ENCODE data around the gene TPSAB1.
"Not testable (repeated sequence)": the region's sequence is repeated elsewhere in the genome, so short reads cannot be mapped to it uniquely, and the experiment has no call there.

Gene TPSAB1

GRCh38 chr16:1240436-1240835 lies at the start of gene TPSAB1:
TPSAB1 (plus strand) TSS chr16:1240705; CDS start chr16:1240939, 234 bp downstream.
- not testable (repeated sequence) for DNase-seq

GRCh38 chr16:1190789-1191188 lies 49.7 kb upstream of the TPSAB1 start:
- DNase-seq, result not testable (repeated sequence)

- DNase-seq, result no peak
Observed at GRCh38 chr16:1192384-1193073, 48.0 kb upstream of the TPSAB1 start.

GRCh38 chr16:1193143-1193824 lies 47.2 kb upstream of the TPSAB1 start:
- DNase-seq, result no peak

GRCh38 chr16:1193825-1194581 lies 46.5 kb upstream of the TPSAB1 start:
- DNase-seq, result no peak

GRCh38 chr16:1194665-1195392 lies 45.7 kb upstream of the TPSAB1 start:
- no peak for DNase-seq

- DNase-seq, result no peak
Observed at GRCh38 chr16:1195393-1195666, 45.2 kb upstream of the TPSAB1 start.

- no peak for DNase-seq
Observed at GRCh38 chr16:1196494-1196893, 44.0 kb upstream of the TPSAB1 start.

GRCh38 chr16:1197237-1197866 lies 43.2 kb upstream of the TPSAB1 start:
- DNase-seq, result no peak

- no peak for DNase-seq
Observed at GRCh38 chr16:1198194-1198593, 42.3 kb upstream of the TPSAB1 start.

GRCh38 chr16:1198671-1199346 lies 41.7 kb upstream of the TPSAB1 start:
- DNase-seq, result not testable (repeated sequence)

- no peak for DNase-seq
Observed at GRCh38 chr16:1199347-1200013, 41.0 kb upstream of the TPSAB1 start.

- no peak for DNase-seq
Observed at GRCh38 chr16:1200014-1200627, 40.4 kb upstream of the TPSAB1 start.

GRCh38 chr16:1201444-1201843 lies 39.1 kb upstream of the TPSAB1 start:
- no peak for DNase-seq

- DNase-seq, result no peak
Observed at GRCh38 chr16:1202274-1202673, 38.2 kb upstream of the TPSAB1 start.

- no peak for DNase-seq
Observed at GRCh38 chr16:1204933-1205332, 35.6 kb upstream of the TPSAB1 start.

- no peak for DNase-seq
Observed at GRCh38 chr16:1206326-1206725, 34.2 kb upstream of the TPSAB1 start.

GRCh38 chr16:1206786-1207185 lies 33.7 kb upstream of the TPSAB1 start:
- no peak for DNase-seq

- DNase-seq, result no peak
Observed at GRCh38 chr16:1208239-1208830, 32.2 kb upstream of the TPSAB1 start.

GRCh38 chr16:1209081-1209480 lies 31.4 kb upstream of the TPSAB1 start:
- no peak for DNase-seq

GRCh38 chr16:1210461-1210860 lies 30.0 kb upstream of the TPSAB1 start:
- no peak for DNase-seq

All from fibroblast of skin of right quadriceps (primary cell).